Esophagus squamous epithelium (tissue), 5 donors: Measurements from ENCODE around the gene FGD4. TPM values are rescaled to one million over a fixed set of nuclear protein-coding genes. Genes with fewer than 3 reads are reported as not detected.
A peak's percentile ranks its signal among the peaks of the same experiment; 100 is the strongest.

ENCODE experiments used
- DNase-seq: peaks from one replicate; lab custom pipeline; 2025; lab: John Stamatoyannopoulos, UW
- H3K27ac ChIP-seq, 4 donors: fragments of 200-600 bp; sonication (generic); one replicate each; pipeline ENCODE4 v1.5.1; 2016 to 2019; ENCODE audit warnings: mild to moderate bottlenecking in 1 of 4
- H3K27me3 ChIP-seq, 4 donors: fragments of 200-600 bp; sonication (generic); 1 replicate in 3 of 4; 2 replicates in 1 of 4; pipeline versions ENCODE4 v1.5.1 to v1.6.0; 2017 to 2021; ENCODE audit warnings: antibody characterized with exemption in 1 of 4
- H3K36me3 ChIP-seq, 3 donors: fragments of 200-600 bp; sonication (generic); one replicate each; pipeline ENCODE4 v1.5.1; 2016 to 2019
- H3K4me1 ChIP-seq, 3 donors: fragments of 200-600 bp; sonication (generic); one replicate each; pipeline ENCODE4 v1.5.1; 2017 to 2019
- H3K4me3 ChIP-seq, 4 donors: fragments of 200-600 bp; sonication (generic); 1 replicate in 3 of 4; 2 replicates in 1 of 4; pipeline ENCODE4 v1.5.1; 2016 to 2019; ENCODE audit warnings: mild to moderate bottlenecking in 2 of 4, moderate library complexity in 1 of 4
- H3K9me3 ChIP-seq, 3 donors: fragments of 200-600 bp; sonication (generic); one replicate each; pipeline ENCODE4 v1.5.1; 2016 to 2019
- CTCF ChIP-seq, 6 experiments: fragments of 450-650 bp in 4 of 6; fragments of 200-600 bp in 2 of 6; sonication (generic) in 2 of 6; IDR thresholded peaks; one replicate each; pipeline ENCODE4 v1.5.1; 2016 to 2019; ENCODE audit warnings: antibody characterized with exemption in 6 of 6, mild to moderate bottlenecking in 4 of 6, moderate library complexity in 4 of 6
- POLR2A ChIP-seq, 4 donors: fragments of 450-650 bp; IDR thresholded peaks; one replicate each; pipeline ENCODE4 v1.6.1; 2017; ENCODE audit warnings: antibody characterized with exemption in 4 of 4, mild to moderate bottlenecking in 4 of 4, moderate library complexity in 3 of 4
- WGBS, 2 donors: methylation state at CpG; one replicate each; pipeline ENCODE4 v1.1.5; 2018; 5-methylcytosine and 5-hydroxymethylcytosine counted together
- intact Hi-C: fragments of 100-400 bp; cut with DNase I; formaldehyde crosslinking; loops from one replicate; pipeline ENCODE4 v1.15.0; 2022
- total RNA-seq, 4 donors: library from RNA; depleted of rRNA; stranded (reverse); fragments of >200 nt; gene quantifications; one replicate each; pipeline ENCODE4 v1.1.0, GENCODE V29; 2016
- donor health status: DM: yes; HTN: yes; CAD: no.

FGD4 gene
- total RNA-seq, 4 donors from 2014 or later: 17.0 to 49.8 (median 25.6) TPM

DNA sequence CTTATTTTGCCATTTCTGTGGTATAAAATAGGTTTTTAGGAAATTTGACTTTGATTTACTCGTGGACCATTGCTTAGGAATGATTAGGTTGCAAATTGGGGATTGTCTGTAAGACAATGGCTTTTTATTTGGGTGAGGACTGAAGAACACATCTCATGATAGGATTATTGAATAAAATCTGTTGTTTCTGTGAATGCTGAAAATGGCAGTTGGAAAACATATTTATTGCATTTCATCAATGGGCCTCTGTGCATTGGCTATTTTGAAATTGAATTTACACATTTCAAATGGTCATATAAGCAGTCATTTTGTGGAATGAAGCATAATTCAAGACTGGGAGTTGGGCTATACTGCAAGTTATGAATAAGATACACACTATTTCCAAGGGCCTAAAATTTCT, 46.0 kb downstream of the FGD4 start:
- no peaks in the 10 kb centered on the region for H3K9me3 ChIP-seq
- no peaks in the 10 kb centered on the region for H3K27me3 ChIP-seq
- no peaks in the 10 kb centered on the region for H3K36me3 ChIP-seq
- 81 to 88% methylated on average over 1 of the region's 1 CpG for WGBS, 2 donors
- no peak for DNase-seq
- intact Hi-C loops: no loop called here
- TF ChIP-seq CTCF (IDR thresholded peaks at IDR 0.05): no peak
- no peak for TF ChIP-seq POLR2A (IDR thresholded peaks at IDR 0.05)
- H3K4me3 ChIP-seq: no peak overlapping the region
- H3K27ac ChIP-seq: no peak overlapping the region
- H3K4me1 ChIP-seq: peaks cover 4 to 23% (median 10%) of the 10 kb centered on the region in 3 donors

GRCh38 chr12:32446316-32447119, 47.2 kb downstream of the FGD4 start:
- TF ChIP-seq CTCF (IDR thresholded peaks at IDR 0.05) (no peak), POLR2A (IDR thresholded peaks at IDR 0.05) (no peak)
- Histone ChIP-seq H3K27ac (peak overlapping the region in 1 of 4 donors; percentile 10), H3K36me3 (no peaks in the 10 kb centered on the region), H3K4me3 (no peak overlapping the region), H3K27me3 (no peaks in the 10 kb centered on the region), H3K4me1 (peaks cover 4 to 26% (median 6%) of the 10 kb centered on the region in 3 donors), H3K9me3 (no peaks in the 10 kb centered on the region)
- intact Hi-C loops: no loop called here
- 86 to 89% methylated on average over 14 of the region's 14 CpGs for WGBS, 2 donors
- DNase-seq: no peak

DNA sequence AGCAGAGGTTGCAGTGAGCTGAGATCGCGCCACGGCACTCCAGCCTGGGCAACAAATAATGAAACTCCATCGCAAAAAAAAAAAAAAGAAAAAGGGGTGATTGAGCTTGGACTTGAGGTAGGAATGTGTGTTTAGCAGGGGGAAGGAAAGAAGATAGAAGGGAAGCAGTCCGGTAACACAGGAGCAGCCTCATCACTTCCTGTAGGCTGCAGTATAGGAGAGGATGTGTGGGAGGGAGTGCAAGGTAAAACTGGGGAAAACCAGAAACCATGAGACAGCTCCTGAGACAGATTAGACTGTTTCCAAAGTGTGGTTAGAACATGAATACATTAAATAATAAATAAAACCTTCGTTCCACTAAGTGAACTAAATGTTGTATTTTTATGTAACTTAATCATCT, 49.2 kb downstream of the FGD4 start:
- TF ChIP-seq CTCF (IDR thresholded peaks at IDR 0.05) (no peak), POLR2A (IDR thresholded peaks at IDR 0.05) (no peak)
- intact Hi-C loops: no loop called here
- no peaks in the 10 kb centered on the region for H3K36me3 ChIP-seq
- no peaks in the 10 kb centered on the region for H3K9me3 ChIP-seq
- H3K4me3 ChIP-seq: no peak overlapping the region
- H3K4me1 ChIP-seq: peaks cover 6 to 30% (median 7%) of the 10 kb centered on the region in 3 donors
- DNase-seq: no peak
- no peaks in the 10 kb centered on the region for H3K27me3 ChIP-seq
- no peak overlapping the region for H3K27ac ChIP-seq
- 66 to 71% methylated on average over 6 of the region's 6 CpGs for WGBS, 2 donors

GRCh38 chr12:32450363-32450762, 51.0 kb downstream of the FGD4 start:
- intact Hi-C loops: no loop called here
- Histone ChIP-seq H3K4me1 (peaks cover 0 to 40% (median 12%) of the 10 kb centered on the region in 3 donors), H3K9me3 (no peaks in the 10 kb centered on the region), H3K36me3 (no peaks in the 10 kb centered on the region), H3K4me3 (no peak overlapping the region), H3K27ac (peak overlapping the region in 1 of 4 donors; percentile 5), H3K27me3 (no peaks in the 10 kb centered on the region)
- DNase-seq: no peak
- TF ChIP-seq POLR2A (IDR thresholded peaks at IDR 0.05): no peak
- TF ChIP-seq CTCF (IDR thresholded peaks at IDR 0.05): no peak
- 79 to 85% methylated on average over 2 of the region's 2 CpGs for WGBS, 2 donors

DNA sequence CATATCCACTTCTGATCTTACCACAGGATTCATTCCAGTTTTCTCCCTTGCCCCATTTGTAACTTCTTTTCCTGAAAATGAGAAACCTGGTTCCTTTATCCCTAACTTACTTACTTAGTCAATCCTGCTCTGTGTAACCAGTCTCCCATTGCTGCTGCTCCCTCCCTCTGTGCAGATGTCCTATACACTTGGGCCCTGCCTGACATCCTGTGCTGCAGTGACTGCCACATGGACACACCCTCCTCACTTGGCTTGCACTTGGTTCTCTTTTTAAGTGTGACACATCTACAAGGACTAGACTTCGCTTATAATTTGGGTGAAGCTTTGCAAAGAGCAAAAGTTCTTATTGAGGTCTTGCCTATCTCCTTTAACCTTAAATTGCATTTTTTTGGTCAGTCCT, 51.4 kb downstream of the FGD4 start:
- H3K27me3 ChIP-seq: no peaks in the 10 kb centered on the region
- H3K4me1 ChIP-seq: peaks cover 0 to 43% (median 12%) of the 10 kb centered on the region in 3 donors
- no peak for TF ChIP-seq POLR2A (IDR thresholded peaks at IDR 0.05)
- no peak for TF ChIP-seq CTCF (IDR thresholded peaks at IDR 0.05)
- WGBS, 2 donors: 58 to 67% methylated on average over 1 of the region's 1 CpG
- intact Hi-C loops: no loop called here
- H3K9me3 ChIP-seq: no peaks in the 10 kb centered on the region
- no peak overlapping the region for H3K4me3 ChIP-seq
- DNase-seq: no peak
- H3K27ac ChIP-seq: peak overlapping the region in 1 of 4 donors; percentile 25
- no peaks in the 10 kb centered on the region for H3K36me3 ChIP-seq
